WI38 (cell line): ENCODE measurements around the gene CAPSL.

Experiments
- H3K4me3 ChIP-seq: 2 replicates; pipeline ENCODE4 v1.5.1; 2011; ENCODE audit warnings: low read depth, mild to moderate bottlenecking, control low read depth, low read length
- TF ChIP-seq, protein P1 (sequence below): IDR thresholded peaks from 2 replicates; pipeline ENCODE4 v1.5.1; 2012; ENCODE audit warnings: low read depth, mild to moderate bottlenecking, control low read depth, low read length

CAPSL gene

GRCh38 chr5:35908228-35908627 lies 30.2 kb downstream of the CAPSL start:
- H3K4me3 ChIP-seq, result no peak overlapping the region
- TF ChIP-seq, protein P1, sequence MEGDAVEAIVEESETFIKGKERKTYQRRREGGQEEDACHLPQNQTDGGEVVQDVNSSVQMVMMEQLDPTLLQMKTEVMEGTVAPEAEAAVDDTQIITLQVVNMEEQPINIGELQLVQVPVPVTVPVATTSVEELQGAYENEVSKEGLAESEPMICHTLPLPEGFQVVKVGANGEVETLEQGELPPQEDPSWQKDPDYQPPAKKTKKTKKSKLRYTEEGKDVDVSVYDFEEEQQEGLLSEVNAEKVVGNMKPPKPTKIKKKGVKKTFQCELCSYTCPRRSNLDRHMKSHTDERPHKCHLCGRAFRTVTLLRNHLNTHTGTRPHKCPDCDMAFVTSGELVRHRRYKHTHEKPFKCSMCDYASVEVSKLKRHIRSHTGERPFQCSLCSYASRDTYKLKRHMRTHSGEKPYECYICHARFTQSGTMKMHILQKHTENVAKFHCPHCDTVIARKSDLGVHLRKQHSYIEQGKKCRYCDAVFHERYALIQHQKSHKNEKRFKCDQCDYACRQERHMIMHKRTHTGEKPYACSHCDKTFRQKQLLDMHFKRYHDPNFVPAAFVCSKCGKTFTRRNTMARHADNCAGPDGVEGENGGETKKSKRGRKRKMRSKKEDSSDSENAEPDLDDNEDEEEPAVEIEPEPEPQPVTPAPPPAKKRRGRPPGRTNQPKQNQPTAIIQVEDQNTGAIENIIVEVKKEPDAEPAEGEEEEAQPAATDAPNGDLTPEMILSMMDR, result no peak

- no peak overlapping the region for H3K4me3 ChIP-seq
- TF ChIP-seq, protein P1, result no peak
These were observed 33.8 kb downstream of the CAPSL start for GRCh38 chr5:35904443-35905132.

DNA sequence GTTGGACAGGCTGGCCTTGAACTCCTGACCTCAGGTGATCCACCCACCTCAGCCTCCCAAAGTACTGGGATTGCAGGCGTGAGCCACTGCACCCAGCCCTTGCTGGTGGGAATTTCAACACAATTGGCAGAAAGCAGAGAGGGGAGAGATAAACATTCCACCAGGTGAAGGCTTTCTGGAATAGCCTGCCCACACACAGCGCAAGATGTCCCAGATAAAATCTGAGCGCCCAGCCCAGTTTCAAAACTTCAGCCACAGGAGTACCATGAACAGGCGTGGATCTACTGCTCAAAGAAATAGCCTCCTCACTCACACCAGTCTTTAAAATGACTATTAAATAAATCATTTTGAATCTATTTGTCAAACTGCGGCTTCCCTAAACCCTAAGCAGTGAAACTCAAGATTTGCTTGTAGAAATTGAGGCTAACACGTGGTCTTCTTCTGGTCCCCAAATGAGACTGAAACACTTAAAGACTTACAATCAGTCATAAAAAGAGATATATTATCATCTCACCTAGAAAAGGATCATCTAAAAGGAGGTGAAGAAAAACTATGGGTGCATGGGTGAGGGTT lies 34.7 kb downstream of the CAPSL start:
- H3K4me3 ChIP-seq, result no peak overlapping the region

GRCh38 chr5:35902046-35902672 lies 36.3 kb downstream of the CAPSL start:
- TF ChIP-seq, protein P1, result no peak
- no peak overlapping the region for H3K4me3 ChIP-seq

More for the DNA sequence above, 34.7 kb downstream of the CAPSL start:
- TF ChIP-seq, protein P1, result no peak

GRCh38 chr5:35900972-35901695 lies 37.3 kb downstream of the CAPSL start:
- H3K4me3 ChIP-seq, result no peak overlapping the region
- TF ChIP-seq, protein P1, result no peak

- TF ChIP-seq, protein P1, result no peak
These were observed 38.6 kb downstream of the CAPSL start for GRCh38 chr5:35899800-35900199.

More at GRCh38 chr5:35899800-35900199, 38.6 kb downstream of the CAPSL start:
- H3K4me3 ChIP-seq, result no peak overlapping the region
